Measurements from ENCODE around the gene FAAH2.

GRCh38 chrX:57282568-57282967, 3.9 kb upstream of the FAAH2 start:
- TF ChIP-seq POLR2A (IDR thresholded peaks at IDR 0.05) (no peak), CTCF (IDR thresholded peaks at IDR 0.05) (no peak)

All from testis (tissue), 2 donors.